PFSK-1 (cell line): Measurements from ENCODE around the gene ABCC6.

Source experiments
- FOXP2 ChIP-seq: optimal IDR thresholded peaks from 2 replicates; pipeline ENCODE3; 2011; ENCODE audit warnings: borderline replicate concordance, control low read depth, inconsistent platforms; ENCODE audit not compliant: insufficient read depth; ENCODE audit errors: extremely low read length, extremely low read depth
- POLR2AphosphoS5 ChIP-seq: IDR thresholded peaks from 2 replicates; pipeline ENCODE4 v1.6.1; 2012; ENCODE audit warnings: low read depth, mild to moderate bottlenecking, control low read depth, low read length, moderate library complexity
- SIN3A ChIP-seq: IDR thresholded peaks from 2 replicates; pipeline ENCODE4 v1.6.1; 2012; ENCODE audit warnings: mild to moderate bottlenecking, low read length, moderate library complexity, borderline replicate concordance; ENCODE audit not compliant: insufficient read depth
- TAF1 ChIP-seq: IDR thresholded peaks from 2 replicates; pipeline ENCODE4 v1.6.1; 2012; ENCODE audit warnings: low read length, control low read depth, borderline replicate concordance; ENCODE audit not compliant: insufficient read depth
- TF ChIP-seq, protein P1 (sequence below), 2 experiments: IDR thresholded peaks; 2 replicates each; pipeline versions ENCODE4 v1.6.1 to v1.8.0; 2011 to 2012; ENCODE audit warnings: low read depth in 2 of 2, low read length in 2 of 2, control low read depth in 1 of 2, inconsistent platforms in 1 of 2, mild to moderate bottlenecking in 1 of 2, moderate library complexity in 1 of 2; ENCODE audit not compliant: insufficient read depth in 1 of 2

The ABCC6 gene

DNA sequence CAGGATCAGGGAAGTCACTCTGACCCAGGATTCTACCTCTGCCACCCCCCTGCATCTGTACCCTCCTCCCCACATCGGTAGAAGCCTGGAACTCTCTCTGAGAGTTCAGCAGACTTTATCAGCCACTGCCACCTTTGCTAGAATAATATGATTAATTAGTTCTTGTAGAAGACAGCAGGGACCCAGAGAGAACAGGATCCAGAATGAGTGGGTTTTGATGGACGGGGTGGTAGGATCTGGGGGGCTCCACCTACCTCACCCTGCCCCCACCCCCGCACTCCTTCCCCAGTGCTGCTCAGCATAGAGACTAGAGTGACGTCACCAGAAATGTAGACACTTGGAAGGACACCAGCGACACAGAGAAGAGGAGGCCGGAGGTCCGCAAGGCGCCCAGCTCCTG is 33.5 kb downstream of the ABCC6 start:
- TF ChIP-seq POLR2AphosphoS5 (no peak), FOXP2 (no peak), TAF1 (no peak), SIN3A (no peak)
- TF ChIP-seq, protein P1, sequence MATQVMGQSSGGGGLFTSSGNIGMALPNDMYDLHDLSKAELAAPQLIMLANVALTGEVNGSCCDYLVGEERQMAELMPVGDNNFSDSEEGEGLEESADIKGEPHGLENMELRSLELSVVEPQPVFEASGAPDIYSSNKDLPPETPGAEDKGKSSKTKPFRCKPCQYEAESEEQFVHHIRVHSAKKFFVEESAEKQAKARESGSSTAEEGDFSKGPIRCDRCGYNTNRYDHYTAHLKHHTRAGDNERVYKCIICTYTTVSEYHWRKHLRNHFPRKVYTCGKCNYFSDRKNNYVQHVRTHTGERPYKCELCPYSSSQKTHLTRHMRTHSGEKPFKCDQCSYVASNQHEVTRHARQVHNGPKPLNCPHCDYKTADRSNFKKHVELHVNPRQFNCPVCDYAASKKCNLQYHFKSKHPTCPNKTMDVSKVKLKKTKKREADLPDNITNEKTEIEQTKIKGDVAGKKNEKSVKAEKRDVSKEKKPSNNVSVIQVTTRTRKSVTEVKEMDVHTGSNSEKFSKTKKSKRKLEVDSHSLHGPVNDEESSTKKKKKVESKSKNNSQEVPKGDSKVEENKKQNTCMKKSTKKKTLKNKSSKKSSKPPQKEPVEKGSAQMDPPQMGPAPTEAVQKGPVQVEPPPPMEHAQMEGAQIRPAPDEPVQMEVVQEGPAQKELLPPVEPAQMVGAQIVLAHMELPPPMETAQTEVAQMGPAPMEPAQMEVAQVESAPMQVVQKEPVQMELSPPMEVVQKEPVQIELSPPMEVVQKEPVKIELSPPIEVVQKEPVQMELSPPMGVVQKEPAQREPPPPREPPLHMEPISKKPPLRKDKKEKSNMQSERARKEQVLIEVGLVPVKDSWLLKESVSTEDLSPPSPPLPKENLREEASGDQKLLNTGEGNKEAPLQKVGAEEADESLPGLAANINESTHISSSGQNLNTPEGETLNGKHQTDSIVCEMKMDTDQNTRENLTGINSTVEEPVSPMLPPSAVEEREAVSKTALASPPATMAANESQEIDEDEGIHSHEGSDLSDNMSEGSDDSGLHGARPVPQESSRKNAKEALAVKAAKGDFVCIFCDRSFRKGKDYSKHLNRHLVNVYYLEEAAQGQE (IDR thresholded peaks at IDR 0.05; ENCODE audit: insufficient read depth in 1 of 2, low read depth in 2 of 2, low read length in 2 of 2) = no peak

DNA sequence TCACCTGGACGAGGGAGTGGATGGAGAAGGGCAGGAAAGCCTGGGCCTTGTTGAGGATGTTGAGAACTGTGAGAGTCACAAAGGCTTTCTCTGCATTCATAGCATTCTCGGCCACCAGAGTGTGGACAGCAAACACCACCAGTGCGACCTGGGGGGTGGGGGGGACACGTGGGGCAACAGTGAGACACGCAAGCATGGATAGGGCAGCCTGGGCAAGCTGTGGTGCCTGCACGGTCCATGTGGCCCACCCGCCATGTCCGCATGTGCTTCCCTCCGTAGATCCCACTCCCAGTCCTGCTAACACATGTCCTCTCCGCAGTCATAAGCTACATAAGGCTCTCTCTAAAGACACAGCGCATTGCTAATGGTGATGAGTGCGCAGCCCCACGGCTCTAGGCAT is 34.5 kb downstream of the ABCC6 start:
- TF ChIP-seq POLR2AphosphoS5 (no peak), SIN3A (no peak), FOXP2 (no peak), TAF1 (no peak)
- TF ChIP-seq, protein P1 (IDR thresholded peaks at IDR 0.05; ENCODE audit: insufficient read depth in 1 of 2, low read depth in 2 of 2, low read length in 2 of 2) = no peak

- TF ChIP-seq, protein P1 (IDR thresholded peaks at IDR 0.05; ENCODE audit: insufficient read depth in 1 of 2, low read depth in 2 of 2, low read length in 2 of 2) = no peak
- TF ChIP-seq FOXP2 (no peak), POLR2AphosphoS5 (no peak), TAF1 (no peak), SIN3A (no peak)
Observed at GRCh38 chr16:16186820-16187219, 36.5 kb downstream of the ABCC6 start.

GRCh38 chr16:16185095-16185494 is 38.2 kb downstream of the ABCC6 start:
- TF ChIP-seq SIN3A (no peak), POLR2AphosphoS5 (no peak), TAF1 (no peak), FOXP2 (no peak)
- TF ChIP-seq, protein P1 (IDR thresholded peaks at IDR 0.05; ENCODE audit: insufficient read depth in 1 of 2, low read depth in 2 of 2, low read length in 2 of 2) = no peak

- TF ChIP-seq TAF1 (no peak), POLR2AphosphoS5 (no peak), FOXP2 (no peak), SIN3A (no peak)
- TF ChIP-seq, protein P1 (IDR thresholded peaks at IDR 0.05; ENCODE audit: insufficient read depth in 1 of 2, low read depth in 2 of 2, low read length in 2 of 2) = no peak
Observed at GRCh38 chr16:16184594-16184993, 38.7 kb downstream of the ABCC6 start.
